ENCODE results near the gene P2RY1.
"Not testable (repeated sequence)": the region's sequence is repeated elsewhere in the genome, so short reads cannot be mapped to it uniquely, and the experiment has no call there.

The P2RY1 gene

GRCh38 chr3:152841131-152841530 lies 6.2 kb downstream of the P2RY1 start:
- Histone ChIP-seq H3K4me1 (ENCODE audit: low read length) (0 out of 2 replicates have a peak, but pooled peaks cover 1% of the 10 kb centered on the region), H3K9me2 (replicated peaks; ENCODE audit: insufficient read depth, low read length) (no peaks in the 10 kb centered on the region), H3K4me2 (ENCODE audit: low read depth, low read length) (no peak overlapping the region), H4K20me1 (ENCODE audit: insufficient read depth, low read length) (no peaks in the 10 kb centered on the region), H3K9me3 (replicated peaks; ENCODE audit: insufficient read depth, low read length) (no peaks in the 10 kb centered on the region), H3K79me2 (ENCODE audit: low read length) (no peaks in the 10 kb centered on the region), H3K36me3 (replicated peaks; ENCODE audit: insufficient read depth, low read length) (no peaks in the 10 kb centered on the region), H3K4me3 (ENCODE audit: low read length) (no peak overlapping the region), H2AFZ (ENCODE audit: low read length) (no peak overlapping the region), H3F3A (ENCODE audit: insufficient read depth, low read length) (no peaks in the 10 kb centered on the region), H3K27me3 (replicated peaks; ENCODE audit: insufficient read depth, low read length) (no peaks in the 10 kb centered on the region), H3K27ac (ENCODE audit: low read length) (no peak overlapping the region), H3K9ac (ENCODE audit: low read length) (no peak overlapping the region)
- TF ChIP-seq EZH2 (optimal IDR thresholded peaks at IDR 0.05; ENCODE audit: low read depth, low read length) (no peak), EZH2phosphoT487 (IDR thresholded peaks at IDR 0.05; ENCODE audit: low read length) (no peak), CTCF (IDR thresholded peaks at IDR 0.05; ENCODE audit: low read length) (no peak)
- DNase-seq, result no peak

GRCh38 chr3:152842413-152842812 lies 7.5 kb downstream of the P2RY1 start:
- Histone ChIP-seq H4K20me1 (ENCODE audit: insufficient read depth, low read length) (no peaks in the 10 kb centered on the region), H3K79me2 (ENCODE audit: low read length) (no peaks in the 10 kb centered on the region), H3K9me3 (replicated peaks; ENCODE audit: insufficient read depth, low read length) (no peaks in the 10 kb centered on the region), H3K9me2 (replicated peaks; ENCODE audit: insufficient read depth, low read length) (no peaks in the 10 kb centered on the region), H3K4me1 (ENCODE audit: low read length) (no peaks in the 10 kb centered on the region), H3K4me3 (ENCODE audit: low read length) (no peak overlapping the region), H3F3A (ENCODE audit: insufficient read depth, low read length) (no peaks in the 10 kb centered on the region), H3K4me2 (ENCODE audit: low read depth, low read length) (no peak overlapping the region), H3K27ac (ENCODE audit: low read length) (no peak overlapping the region), H3K36me3 (replicated peaks; ENCODE audit: insufficient read depth, low read length) (no peaks in the 10 kb centered on the region), H3K9ac (ENCODE audit: low read length) (no peak overlapping the region), H3K27me3 (replicated peaks; ENCODE audit: insufficient read depth, low read length) (no peaks in the 10 kb centered on the region), H2AFZ (ENCODE audit: low read length) (no peak overlapping the region)
- no peak for DNase-seq
- TF ChIP-seq EZH2 (optimal IDR thresholded peaks at IDR 0.05; ENCODE audit: low read depth, low read length) (no peak), EZH2phosphoT487 (IDR thresholded peaks at IDR 0.05; ENCODE audit: low read length) (no peak), CTCF (IDR thresholded peaks at IDR 0.05; ENCODE audit: low read length) (no peak)

GRCh38 chr3:152843955-152844354 lies 9.0 kb downstream of the P2RY1 start:
- Histone ChIP-seq H3K79me2 (ENCODE audit: low read length) (no peaks in the 10 kb centered on the region), H3F3A (ENCODE audit: insufficient read depth, low read length) (no peaks in the 10 kb centered on the region), H3K27me3 (replicated peaks; ENCODE audit: insufficient read depth, low read length) (no peaks in the 10 kb centered on the region), H3K4me1 (ENCODE audit: low read length) (no peaks in the 10 kb centered on the region), H3K27ac (ENCODE audit: low read length) (no peak overlapping the region), H3K9ac (ENCODE audit: low read length) (no peak overlapping the region), H2AFZ (ENCODE audit: low read length) (no peak overlapping the region), H3K9me3 (replicated peaks; ENCODE audit: insufficient read depth, low read length) (no peaks in the 10 kb centered on the region), H4K20me1 (ENCODE audit: insufficient read depth, low read length) (no peaks in the 10 kb centered on the region), H3K9me2 (replicated peaks; ENCODE audit: insufficient read depth, low read length) (no peaks in the 10 kb centered on the region), H3K4me3 (ENCODE audit: low read length) (no peak overlapping the region), H3K36me3 (replicated peaks; ENCODE audit: insufficient read depth, low read length) (no peaks in the 10 kb centered on the region), H3K4me2 (ENCODE audit: low read depth, low read length) (no peak overlapping the region)
- TF ChIP-seq EZH2phosphoT487 (IDR thresholded peaks at IDR 0.05; ENCODE audit: low read length) (no peak), EZH2 (optimal IDR thresholded peaks at IDR 0.05; ENCODE audit: low read depth, low read length) (no peak), CTCF (IDR thresholded peaks at IDR 0.05; ENCODE audit: low read length) (no peak)
- no peak for DNase-seq

GRCh38 chr3:152846572-152847202 lies 11.8 kb downstream of the P2RY1 start:
- H3K9me3 ChIP-seq (replicated peaks; ENCODE audit: insufficient read depth, low read length); H3K79me2 ChIP-seq (ENCODE audit: low read length); DNase-seq; H3K4me2 ChIP-seq (ENCODE audit: low read depth, low read length); H3K36me3 ChIP-seq (replicated peaks; ENCODE audit: insufficient read depth, low read length); H3K4me1 ChIP-seq (ENCODE audit: low read length); H3K27me3 ChIP-seq (replicated peaks; ENCODE audit: insufficient read depth, low read length); H3K27ac ChIP-seq (ENCODE audit: low read length); H3K4me3 ChIP-seq (ENCODE audit: low read length); H4K20me1 ChIP-seq (ENCODE audit: insufficient read depth, low read length); H3K9me2 ChIP-seq (replicated peaks; ENCODE audit: insufficient read depth, low read length); H3K9ac ChIP-seq (ENCODE audit: low read length); H2AFZ ChIP-seq (ENCODE audit: low read length); H3F3A ChIP-seq (ENCODE audit: insufficient read depth, low read length): not testable (repeated sequence)

GRCh38 chr3:152847599-152847998 lies 12.7 kb downstream of the P2RY1 start:
- not testable (repeated sequence) for H3K4me3 ChIP-seq (ENCODE audit: low read length); H3K9me2 ChIP-seq (replicated peaks; ENCODE audit: insufficient read depth, low read length); H2AFZ ChIP-seq (ENCODE audit: low read length); H3K9me3 ChIP-seq (replicated peaks; ENCODE audit: insufficient read depth, low read length); H3K27me3 ChIP-seq (replicated peaks; ENCODE audit: insufficient read depth, low read length); H3K36me3 ChIP-seq (replicated peaks; ENCODE audit: insufficient read depth, low read length); H3K9ac ChIP-seq (ENCODE audit: low read length); H3F3A ChIP-seq (ENCODE audit: insufficient read depth, low read length); H3K4me1 ChIP-seq (ENCODE audit: low read length); H4K20me1 ChIP-seq (ENCODE audit: insufficient read depth, low read length); DNase-seq; H3K79me2 ChIP-seq (ENCODE audit: low read length); H3K27ac ChIP-seq (ENCODE audit: low read length); H3K4me2 ChIP-seq (ENCODE audit: low read depth, low read length)
